ENCODE data around the gene MS4A5. TPM values are rescaled to one million over a fixed set of nuclear protein-coding genes. Genes with fewer than 3 reads are reported as not detected.
"Not testable (repeated sequence)": the region's sequence is repeated elsewhere in the genome, so short reads cannot be mapped to it uniquely, and the experiment has no call there.

The MS4A5 gene
- total RNA-seq (2014; rRNA removed; shearing (Covaris generic)) = not detected in 2 replicates

GRCh38 chr11:60429272-60429671 lies at the start of gene MS4A5:
TSS of gene MS4A5 (plus strand) at chr11:60429572. CDS start at chr11:60429675, 103 bp downstream.
- H3K4me1 ChIP-seq = peaks cover 6% of the 10 kb centered on the region
- DNase-seq = no peak
- H3K4me3 ChIP-seq = no peak within 1 kb of the TSS
- H3K27me3 ChIP-seq = no peaks in the 10 kb centered on the region
- H3K27ac ChIP-seq = no peak within 1 kb of the TSS
- no peaks in the 10 kb centered on the region for H3K9me3 ChIP-seq (replicated peaks)
- no peaks in the 10 kb centered on the region for H3K36me3 ChIP-seq

- Histone ChIP-seq H3K36me3 (no peaks in the 10 kb centered on the region), H3K4me1 (no peaks in the 10 kb centered on the region), H3K27ac (no peak overlapping the region), H3K4me3 (no peak overlapping the region), H3K9me3 (replicated peaks) (no peaks in the 10 kb centered on the region), H3K27me3 (no peaks in the 10 kb centered on the region)
- no peak for DNase-seq
Observed at GRCh38 chr11:60389279-60389910, 40.0 kb upstream of the MS4A5 start.

GRCh38 chr11:60390419-60390818 lies 39.0 kb upstream of the MS4A5 start:
- H3K27ac ChIP-seq = no peak overlapping the region
- no peak overlapping the region for H3K4me3 ChIP-seq
- H3K9me3 ChIP-seq (replicated peaks) = no peaks in the 10 kb centered on the region
- H3K36me3 ChIP-seq = no peaks in the 10 kb centered on the region
- DNase-seq = no peak
- no peaks in the 10 kb centered on the region for H3K4me1 ChIP-seq
- no peaks in the 10 kb centered on the region for H3K27me3 ChIP-seq

GRCh38 chr11:60392361-60392760 lies 37.0 kb upstream of the MS4A5 start:
- H3K9me3 ChIP-seq (replicated peaks) = no peaks in the 10 kb centered on the region
- H3K27me3 ChIP-seq = no peaks in the 10 kb centered on the region
- no peak overlapping the region for H3K27ac ChIP-seq
- no peaks in the 10 kb centered on the region for H3K36me3 ChIP-seq
- H3K4me3 ChIP-seq = no peak overlapping the region
- no peaks in the 10 kb centered on the region for H3K4me1 ChIP-seq
- no peak for DNase-seq

- no peak for DNase-seq
- Histone ChIP-seq H3K36me3 (no peaks in the 10 kb centered on the region), H3K27ac (no peak overlapping the region), H3K4me1 (no peaks in the 10 kb centered on the region), H3K27me3 (no peaks in the 10 kb centered on the region), H3K4me3 (no peak overlapping the region), H3K9me3 (replicated peaks) (no peaks in the 10 kb centered on the region)
Observed at GRCh38 chr11:60393016-60393415, 36.4 kb upstream of the MS4A5 start.

- no peak for DNase-seq
- no peaks in the 10 kb centered on the region for H3K36me3 ChIP-seq
- no peak overlapping the region for H3K4me3 ChIP-seq
- no peaks in the 10 kb centered on the region for H3K4me1 ChIP-seq
- no peaks in the 10 kb centered on the region for H3K9me3 ChIP-seq (replicated peaks)
- H3K27ac ChIP-seq = no peak overlapping the region
- no peaks in the 10 kb centered on the region for H3K27me3 ChIP-seq
Observed at GRCh38 chr11:60394666-60395380, 34.5 kb upstream of the MS4A5 start.

- no peak within 1 kb of the TSS for H3K27ac ChIP-seq
- no peak for DNase-seq
- no peaks in the 10 kb centered on the region for H3K4me1 ChIP-seq
- no peak within 1 kb of the TSS for H3K4me3 ChIP-seq
- no peaks in the 10 kb centered on the region for H3K9me3 ChIP-seq (replicated peaks)
- no peaks in the 10 kb centered on the region for H3K36me3 ChIP-seq
- H3K27me3 ChIP-seq = no peaks in the 10 kb centered on the region
Observed at GRCh38 chr11:60396382-60396781, 33.0 kb upstream of the MS4A5 start, which contains the start of gene MS4A14. TSS of gene MS4A14 (plus strand) at chr11:60396459. CDS start at chr11:60396579, 120 bp downstream.

- H3K27me3 ChIP-seq = no peaks in the 10 kb centered on the region
- no peaks in the 10 kb centered on the region for H3K9me3 ChIP-seq (replicated peaks)
- no peak for DNase-seq
- H3K4me1 ChIP-seq = no peaks in the 10 kb centered on the region
- no peak overlapping the region for H3K27ac ChIP-seq
- H3K4me3 ChIP-seq = no peak overlapping the region
- no peaks in the 10 kb centered on the region for H3K36me3 ChIP-seq
Observed at GRCh38 chr11:60396799-60397198, 32.6 kb upstream of the MS4A5 start.

GRCh38 chr11:60420015-60420414 lies 9.4 kb upstream of the MS4A5 start:
- H3K36me3 ChIP-seq = no peaks in the 10 kb centered on the region
- DNase-seq = no peak
- H3K9me3 ChIP-seq (replicated peaks) = no peaks in the 10 kb centered on the region
- no peaks in the 10 kb centered on the region for H3K27me3 ChIP-seq
- no peak overlapping the region for H3K4me3 ChIP-seq
- H3K27ac ChIP-seq = no peak overlapping the region
- H3K4me1 ChIP-seq = no peaks in the 10 kb centered on the region

GRCh38 chr11:60422609-60423008 lies 6.8 kb upstream of the MS4A5 start:
- no peaks in the 10 kb centered on the region for H3K27me3 ChIP-seq
- H3K36me3 ChIP-seq = no peaks in the 10 kb centered on the region
- no peaks in the 10 kb centered on the region for H3K9me3 ChIP-seq (replicated peaks)
- no peak overlapping the region for H3K27ac ChIP-seq
- no peak overlapping the region for H3K4me3 ChIP-seq
- DNase-seq = no peak
- no peaks in the 10 kb centered on the region; the same call in 1 of the 2 replicates for H3K4me1 ChIP-seq

- peak; percentile 66 to 76 for DNase-seq
- Histone ChIP-seq H3K4me3 (no peak overlapping the region), H3K36me3 (no peaks in the 10 kb centered on the region), H3K27ac (no peak overlapping the region), H3K27me3 (no peaks in the 10 kb centered on the region), H3K9me3 (replicated peaks) (no peaks in the 10 kb centered on the region), H3K4me1 (peaks cover 6% of the 10 kb centered on the region)
Observed at GRCh38 chr11:60428517-60428916, 855 bp upstream of the MS4A5 start.

GRCh38 chr11:60431251-60431650 lies 1.9 kb downstream of the MS4A5 start:
- no peak overlapping the region for H3K4me3 ChIP-seq
- no peak for DNase-seq
- H3K27me3 ChIP-seq = no peaks in the 10 kb centered on the region
- H3K4me1 ChIP-seq = peaks cover 6% of the 10 kb centered on the region
- H3K36me3 ChIP-seq = no peaks in the 10 kb centered on the region
- H3K9me3 ChIP-seq (replicated peaks) = no peaks in the 10 kb centered on the region
- H3K27ac ChIP-seq = no peak overlapping the region

- DNase-seq = no peak
Observed at GRCh38 chr11:60433401-60433800, 4.0 kb downstream of the MS4A5 start.

GRCh38 chr11:60447070-60447469 lies 17.7 kb downstream of the MS4A5 start:
- Histone ChIP-seq H3K27ac (no peak overlapping the region), H3K36me3 (no peaks in the 10 kb centered on the region), H3K27me3 (no peaks in the 10 kb centered on the region), H3K4me1 (no peaks in the 10 kb centered on the region), H3K9me3 (replicated peaks) (no peaks in the 10 kb centered on the region), H3K4me3 (no peak overlapping the region)
- no peak for DNase-seq

More at GRCh38 chr11:60433401-60433800, 4.0 kb downstream of the MS4A5 start:
- Histone ChIP-seq H3K36me3 (no peaks in the 10 kb centered on the region), H3K27ac (no peak overlapping the region), H3K9me3 (replicated peaks) (no peaks in the 10 kb centered on the region), H3K4me3 (no peak overlapping the region), H3K27me3 (no peaks in the 10 kb centered on the region), H3K4me1 (peaks cover under 1% of the 10 kb centered on the region)

GRCh38 chr11:60447846-60448245 lies 18.5 kb downstream of the MS4A5 start:
- Histone ChIP-seq H3K4me3 (no peak overlapping the region), H3K36me3 (no peaks in the 10 kb centered on the region), H3K9me3 (replicated peaks) (no peaks in the 10 kb centered on the region), H3K27me3 (no peaks in the 10 kb centered on the region), H3K4me1 (no peaks in the 10 kb centered on the region), H3K27ac (no peak overlapping the region)
- DNase-seq = no peak

- H3K27me3 ChIP-seq; H3K4me3 ChIP-seq; DNase-seq; H3K27ac ChIP-seq; H3K9me3 ChIP-seq (replicated peaks); H3K4me1 ChIP-seq; H3K36me3 ChIP-seq: not testable (repeated sequence)
Observed at GRCh38 chr11:60451185-60451584, 21.8 kb downstream of the MS4A5 start.

Measured in SJCRH30 (cell line).